NCI-H460 (cell line): ENCODE results near the gene SPSB1. TPM values are rescaled to one million over a fixed set of nuclear protein-coding genes. Genes with fewer than 3 reads are reported as not detected.

Experiments used
- DNase-seq: peaks from one replicate; pipeline ENCODE4 v3.0.0-alpha.2; 2016; ENCODE audit warnings: low read depth; ENCODE audit errors: extremely low read depth
- total RNA-seq: library from RNA; depleted of rRNA; stranded (reverse); fragments of >200 nt; shearing (Covaris generic); gene quantifications from 2 replicates; pipeline ENCODE4 v1.2.3, GENCODE V29; 2014

SPSB1 gene
- total RNA-seq, 1 experiment from 2014 or later, result 14.4 TPM

DNA sequence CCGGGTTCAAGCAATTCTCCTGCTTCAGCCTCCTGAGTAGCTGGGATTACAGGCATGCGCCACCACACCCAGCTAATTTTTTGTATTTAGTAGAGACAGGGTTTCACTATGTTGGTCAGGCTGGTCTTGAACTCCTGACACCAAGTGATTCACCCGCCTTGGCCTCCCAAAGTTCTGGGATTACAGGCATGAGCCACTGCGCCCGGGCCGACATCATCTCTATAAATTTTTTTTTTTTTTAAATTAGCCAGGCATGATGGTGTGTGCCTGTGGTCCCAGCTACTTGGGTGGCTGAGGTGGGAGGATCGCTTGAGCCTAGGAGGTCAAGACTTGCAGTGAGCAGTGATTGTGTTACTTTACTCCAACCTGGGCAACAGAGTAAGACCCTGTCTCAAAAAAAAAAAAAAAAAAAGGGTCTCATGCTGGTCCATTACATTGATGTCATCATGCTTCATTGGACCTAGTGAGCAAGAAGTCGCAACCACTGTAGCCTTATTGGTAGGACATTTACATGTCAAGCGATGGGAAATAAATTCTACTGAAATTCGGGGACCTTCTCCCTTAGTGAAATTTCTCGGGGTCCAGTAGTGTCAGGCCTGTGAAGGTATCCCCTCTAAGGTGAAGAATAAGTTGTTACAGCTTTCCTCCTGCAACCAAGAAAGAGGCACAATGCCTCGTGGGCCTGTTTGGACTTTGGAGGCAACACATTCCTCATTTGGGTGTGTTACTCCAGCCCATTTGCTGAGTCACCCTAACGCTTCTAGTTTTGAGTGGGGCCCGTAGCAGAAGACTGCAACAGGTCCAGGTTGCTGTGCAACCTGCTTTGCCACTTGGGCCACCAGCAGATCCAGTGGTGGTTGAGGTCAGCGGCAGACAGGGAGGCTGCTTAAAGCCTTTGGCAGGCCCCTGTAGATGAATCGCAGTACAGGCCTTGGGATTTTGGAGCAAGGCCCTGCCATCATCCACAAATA lies 7.2 kb downstream of the SPSB1 start:
- DNase-seq, result peak; percentile 85

GRCh38 chr1:9300573-9300972 lies 7.9 kb downstream of the SPSB1 start:
- no peak for DNase-seq

DNA sequence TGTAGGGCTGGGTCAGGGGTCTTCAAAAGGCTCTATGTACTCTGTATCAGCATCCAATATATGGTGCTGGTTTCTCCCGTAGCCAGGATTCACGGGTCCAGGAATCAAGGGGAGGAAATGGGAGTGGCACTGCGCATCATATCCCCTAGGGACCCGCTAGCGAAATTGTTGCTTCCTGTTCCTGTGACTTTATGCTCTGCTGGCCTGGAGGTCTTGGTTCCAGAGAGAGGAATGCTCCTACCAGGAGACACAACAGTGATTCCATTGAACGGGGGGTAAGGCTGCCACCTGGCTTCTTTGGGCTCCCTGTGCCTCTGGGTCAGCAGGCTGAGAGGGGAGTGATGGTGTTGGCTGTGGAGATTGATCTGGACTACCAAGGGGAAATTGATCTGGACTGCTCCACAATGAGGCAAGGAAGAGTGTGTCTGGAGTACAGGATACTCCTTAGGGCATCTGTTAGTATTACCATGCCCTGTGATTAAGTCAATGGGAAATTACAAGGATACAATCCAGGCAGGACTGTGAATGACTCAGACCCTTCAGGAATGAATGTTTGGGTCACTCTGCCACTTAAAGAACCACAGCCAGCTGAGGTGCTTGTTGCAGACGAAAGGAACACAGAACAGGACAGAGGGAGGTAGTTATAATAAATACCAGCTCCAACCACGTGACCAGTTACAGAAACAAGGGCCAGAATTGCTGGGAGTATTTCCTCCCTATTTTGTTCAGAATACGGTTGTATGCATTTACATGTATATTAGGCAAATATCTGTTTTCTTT lies 10.2 kb downstream of the SPSB1 start:
- DNase-seq, result peak; percentile 43

DNA sequence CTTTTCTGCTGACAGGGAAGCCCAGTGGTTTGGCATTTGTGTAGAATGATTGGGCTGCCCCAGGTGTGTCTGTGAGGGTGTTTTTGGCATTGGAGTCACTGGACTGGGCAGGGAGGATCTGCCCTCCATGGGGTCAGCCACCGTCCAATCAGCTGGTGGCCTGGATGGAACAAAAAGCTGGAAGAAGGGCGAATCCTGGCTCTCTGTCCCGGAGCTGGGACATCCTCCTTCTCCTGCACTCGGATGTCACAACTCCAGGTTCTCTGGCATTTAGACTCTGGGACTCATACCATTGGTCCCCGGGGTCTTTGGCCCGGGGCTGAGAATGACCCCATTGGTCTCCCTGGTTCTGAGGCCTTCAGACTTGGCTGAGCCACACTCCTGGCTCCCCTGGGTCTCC lies 11.2 kb downstream of the SPSB1 start:
- DNase-seq, result no peak

- DNase-seq, result no peak
These were observed 12.5 kb downstream of the SPSB1 start for GRCh38 chr1:9305216-9305615.

DNA sequence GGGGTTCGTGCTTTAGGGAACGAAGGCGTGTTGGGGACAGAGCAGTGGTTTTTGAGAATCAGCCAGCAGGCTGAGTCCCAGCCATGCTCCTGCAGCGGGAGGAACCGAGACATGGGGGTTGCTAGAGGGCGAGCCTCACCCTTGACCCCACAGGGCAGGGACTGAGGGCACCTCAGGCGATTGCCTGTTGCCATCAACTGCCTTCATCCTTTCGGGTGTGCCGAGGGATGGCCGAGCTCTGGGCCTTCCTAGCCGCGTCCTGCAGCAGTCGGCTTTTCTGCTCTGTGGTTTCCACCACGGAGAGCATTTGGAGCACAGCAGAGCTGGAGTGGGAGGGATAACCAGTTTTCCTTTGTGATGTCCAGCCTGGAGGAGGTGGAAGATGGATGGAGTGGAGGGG lies 13.3 kb downstream of the SPSB1 start:
- DNase-seq, result no peak

GRCh38 chr1:9307303-9307702 lies 14.6 kb downstream of the SPSB1 start:
- DNase-seq, result no peak

- DNase-seq, result no peak
These were observed 15.6 kb downstream of the SPSB1 start for GRCh38 chr1:9308236-9308785.

- no peak for DNase-seq
These were observed 16.4 kb downstream of the SPSB1 start for GRCh38 chr1:9309080-9309479.

GRCh38 chr1:9309991-9310390 lies 17.3 kb downstream of the SPSB1 start:
- DNase-seq, result no peak

DNA sequence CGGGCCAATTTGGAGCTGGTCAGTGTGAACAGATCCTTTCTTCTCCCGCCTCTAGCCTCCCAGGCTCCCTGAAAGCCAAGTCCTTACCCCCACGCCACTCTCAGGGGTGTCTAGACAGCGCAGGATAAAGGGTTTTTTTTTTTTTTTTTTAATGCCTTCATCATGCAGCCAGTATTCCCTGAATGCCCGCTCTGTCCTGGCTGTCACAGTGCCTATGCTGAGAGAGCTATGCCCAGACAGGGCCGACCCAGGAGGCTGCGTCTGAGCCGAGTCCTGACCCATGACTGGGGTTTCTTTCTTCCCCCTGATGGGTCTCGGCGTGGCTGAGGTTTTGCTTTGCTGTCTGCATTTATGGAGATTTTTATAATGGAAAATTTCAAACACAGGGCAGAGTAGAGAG lies 18.3 kb downstream of the SPSB1 start:
- no peak for DNase-seq

- DNase-seq, result no peak
These were observed 18.8 kb downstream of the SPSB1 start for GRCh38 chr1:9311479-9311878.

GRCh38 chr1:9312168-9312720 lies 19.6 kb downstream of the SPSB1 start:
- DNase-seq, result no peak

DNA sequence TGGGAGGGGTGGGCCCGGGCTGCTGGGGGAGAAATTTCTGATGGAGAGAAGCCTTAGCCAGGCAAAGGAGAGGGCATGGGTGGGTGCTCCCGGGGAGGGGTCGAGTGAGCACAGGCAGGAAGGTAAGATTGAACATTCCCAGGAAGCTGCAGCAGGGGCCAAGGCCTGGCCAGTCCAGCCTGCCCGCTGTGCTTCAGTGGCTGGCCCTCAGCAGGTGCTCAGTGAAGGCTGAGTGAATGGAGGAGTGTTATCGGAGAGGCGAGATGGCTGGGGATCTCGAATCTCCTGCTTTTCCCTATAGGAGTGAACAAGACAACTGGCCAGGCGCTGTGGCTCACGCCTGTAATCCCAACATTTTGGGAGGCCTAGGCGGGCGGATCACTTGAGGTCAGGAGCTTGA lies 20.9 kb downstream of the SPSB1 start:
- DNase-seq, result no peak

- DNase-seq, result no peak
These were observed 21.4 kb downstream of the SPSB1 start for GRCh38 chr1:9314111-9314510.

GRCh38 chr1:9314711-9315379 lies 22.2 kb downstream of the SPSB1 start:
- no peak for DNase-seq

GRCh38 chr1:9315411-9316079 lies 22.9 kb downstream of the SPSB1 start:
- no peak for DNase-seq

GRCh38 chr1:9316080-9316444 lies 23.4 kb downstream of the SPSB1 start:
- DNase-seq, result no peak

DNA sequence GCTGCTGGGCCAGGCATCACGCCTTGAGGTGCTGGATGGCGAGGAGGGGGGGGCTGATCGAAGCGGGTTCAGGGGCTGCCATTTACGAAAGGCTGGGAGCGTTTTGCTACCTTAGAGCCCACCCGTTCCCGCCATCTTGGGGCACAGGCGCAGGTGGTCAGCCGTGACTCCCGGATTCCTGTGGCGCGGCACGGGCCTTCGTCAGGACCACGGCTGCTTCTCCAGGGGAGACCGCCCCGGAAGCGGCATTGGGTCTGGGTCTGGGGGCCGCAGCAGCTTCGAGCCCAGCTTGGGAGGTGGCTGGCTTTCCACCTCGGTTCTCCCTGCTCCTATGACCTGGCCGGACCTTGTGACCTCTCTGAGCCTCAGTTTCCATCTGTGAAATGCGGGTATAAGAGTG lies 23.8 kb downstream of the SPSB1 start:
- no peak for DNase-seq

DNA sequence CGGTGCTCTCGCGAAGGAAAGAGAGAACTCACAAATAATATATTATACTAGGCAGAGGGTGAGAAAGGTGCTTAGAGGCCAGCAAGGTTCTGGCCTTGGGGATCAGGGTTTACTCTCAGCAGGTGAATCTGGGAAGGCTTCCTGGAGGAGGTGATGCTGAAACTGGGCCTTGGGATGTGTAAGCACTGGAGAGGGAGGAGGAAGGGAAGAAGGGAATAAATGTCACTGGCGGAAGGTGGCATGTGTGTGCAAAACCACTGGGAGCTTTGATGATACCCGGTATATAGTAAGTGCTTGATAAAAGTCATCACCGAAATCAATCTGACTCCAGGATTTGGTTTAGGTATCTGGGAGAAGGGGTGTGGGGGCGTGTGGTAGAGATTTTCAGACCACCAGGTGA lies 24.4 kb downstream of the SPSB1 start:
- no peak for DNase-seq
